HG03439 (cell line): ENCODE measurements around the gene DBNDD1.

Experiments
- ATAC-seq: cut with Tn5 transposase; IDR thresholded peaks from one replicate; pipeline ENCODE4 v1.9.1; 2021; ENCODE audit warnings: mild to moderate bottlenecking, moderate library complexity; ENCODE audit not compliant: unreplicated experiment

The DBNDD1 gene

GRCh38 chr16:89965447-89966225 lies 53.6 kb downstream of the DBNDD1 start:
- no peak for ATAC-seq

- ATAC-seq = no peak
Observed at GRCh38 chr16:89964201-89964600, 55.1 kb downstream of the DBNDD1 start.

- no peak for ATAC-seq
Observed at GRCh38 chr16:89962754-89963498, 56.3 kb downstream of the DBNDD1 start.

GRCh38 chr16:89961920-89962319 lies 57.3 kb downstream of the DBNDD1 start:
- ATAC-seq = no peak

- ATAC-seq = no peak
Observed at GRCh38 chr16:89960966-89961365, 58.3 kb downstream of the DBNDD1 start.

GRCh38 chr16:89958596-89958995 lies 60.7 kb downstream of the DBNDD1 start:
- no peak for ATAC-seq

GRCh38 chr16:89958068-89958467 lies 61.2 kb downstream of the DBNDD1 start:
- ATAC-seq = no peak

- no peak for ATAC-seq
Observed at GRCh38 chr16:89957216-89957785, 62.0 kb downstream of the DBNDD1 start.

GRCh38 chr16:89956505-89957215 lies 62.6 kb downstream of the DBNDD1 start:
- no peak for ATAC-seq

GRCh38 chr16:89955001-89955685 lies 64.1 kb downstream of the DBNDD1 start:
- ATAC-seq = no peak
